Body of pancreas (tissue), 4 donors: ENCODE data around the gene SMC3. TPM values are rescaled to one million over a fixed set of nuclear protein-coding genes. Genes with fewer than 3 reads are reported as not detected.

Experiments used
- ATAC-seq: fragments of 150-250 bp; one replicate; pipeline ENCODE4 v1.9.1; 2016
- DNase-seq, 4 donors: peaks; one replicate each; pipeline ENCODE4 v3.0.0-alpha.2; 2019
- H3K27ac ChIP-seq, 4 donors: fragments of 200-600 bp; sonication (generic); 1 replicate in 3 of 4; 2 replicates in 1 of 4; pipeline versions ENCODE4 v1.5.1 to v1.6.1; 2016 to 2019; ENCODE audit warnings: mild to moderate bottlenecking in 1 of 4, mixed read lengths in 1 of 4, moderate library complexity in 1 of 4
- H3K27me3 ChIP-seq, 2 donors: fragments of 200-600 bp; sonication (generic); one replicate each; pipeline ENCODE4 v1.6.0; 2016; ENCODE audit warnings: mild to moderate bottlenecking in 1 of 2
- H3K36me3 ChIP-seq, 2 donors: fragments of 200-600 bp; sonication (generic); replicated peaks in 1 of 2; 2 replicates each; pipeline ENCODE4 v1.5.1; 2016; ENCODE audit warnings: low read depth in 2 of 2; ENCODE audit not compliant: insufficient read depth in 1 of 2
- H3K4me1 ChIP-seq: fragments of 200-600 bp; sonication (generic); one replicate; pipeline ENCODE4 v1.6.0; 2016
- H3K4me3 ChIP-seq, 2 donors: fragments of 200-600 bp; sonication (generic); 1 replicate in 1 of 2; 2 replicates in 1 of 2; pipeline ENCODE4 v1.5.1; 2016 to 2019
- H3K9me3 ChIP-seq, 3 donors: fragments of 200-600 bp; sonication (generic); 1 replicate in 2 of 3; 2 replicates in 1 of 3; pipeline ENCODE4 v1.5.1; 2016
- CTCF ChIP-seq, 7 experiments: fragments of 450-650 bp in 4 of 7; fragments of 200-600 bp in 3 of 7; sonication (generic) in 3 of 7; IDR thresholded peaks; one replicate each; pipeline ENCODE4 v1.5.1; 2016 to 2019; ENCODE audit warnings: antibody characterized with exemption in 7 of 7
- POLR2A ChIP-seq, 3 donors: fragments of 450-650 bp; IDR thresholded peaks; one replicate each; pipeline ENCODE4 v1.6.1; 2016; ENCODE audit warnings: antibody characterized with exemption in 3 of 3, mild to moderate bottlenecking in 2 of 3
- WGBS, 2 donors: methylation state at CpG; one replicate each; pipeline ENCODE4 v1.1.5; 2017; 5-methylcytosine and 5-hydroxymethylcytosine counted together
- intact Hi-C: fragments of 100-400 bp; cut with DNase I; formaldehyde crosslinking; loops from one replicate; pipeline ENCODE4 v1.15.1; 2023
- total RNA-seq, 2 donors: library from RNA; depleted of rRNA; stranded (reverse); fragments of >200 nt; gene quantifications; one replicate each; pipeline ENCODE4 v1.1.0, GENCODE V29; 2016

Gene SMC3
- total RNA-seq, 2 donors from 2014 or later: 18.4 to 22.1 TPM

GRCh38 chr10:110615057-110615747 lies 47.7 kb downstream of the SMC3 start:
- no peak for TF ChIP-seq CTCF (IDR thresholded peaks at IDR 0.05)
- TF ChIP-seq POLR2A (IDR thresholded peaks at IDR 0.05): no peak
- Histone ChIP-seq H3K27ac (no peak overlapping the region), H3K4me1 (no peaks in the 10 kb centered on the region), H3K27me3 (no peaks in the 10 kb centered on the region), H3K9me3 (no peaks in the 10 kb centered on the region), H3K4me3 (no peak overlapping the region), H3K36me3 (no peaks in the 10 kb centered on the region)
- intact Hi-C loops: no loop called here
- ATAC-seq: no peak
- 41 to 42% methylated on average over 2 of the region's 2 CpGs for WGBS, 2 donors
- no peak for DNase-seq

- Histone ChIP-seq H3K4me1 (no peaks in the 10 kb centered on the region), H3K9me3 (no peaks in the 10 kb centered on the region), H3K36me3 (no peaks in the 10 kb centered on the region), H3K27ac (no peak overlapping the region), H3K4me3 (no peak overlapping the region), H3K27me3 (no peaks in the 10 kb centered on the region)
- DNase-seq: no peak
- TF ChIP-seq CTCF (IDR thresholded peaks at IDR 0.05): no peak
- TF ChIP-seq POLR2A (IDR thresholded peaks at IDR 0.05): no peak
- intact Hi-C loops: no loop called here
- ATAC-seq: no peak
- WGBS, 2 donors: 96 to 98% methylated on average over 5 of the region's 5 CpGs
Observed at GRCh38 chr10:110616493-110617033, 49.1 kb downstream of the SMC3 start.

GRCh38 chr10:110617425-110618229 lies 50.1 kb downstream of the SMC3 start:
- no peaks in the 10 kb centered on the region for H3K27me3 ChIP-seq
- no peaks in the 10 kb centered on the region for H3K4me1 ChIP-seq
- ATAC-seq: no peak
- H3K27ac ChIP-seq: no peak overlapping the region
- no peak overlapping the region for H3K4me3 ChIP-seq
- 90 to 94% methylated on average over 6 to 7 of the region's 7 CpGs for WGBS, 2 donors
- no peaks in the 10 kb centered on the region for H3K9me3 ChIP-seq
- DNase-seq: no peak
- intact Hi-C loops: no loop called here
- TF ChIP-seq CTCF (IDR thresholded peaks at IDR 0.05) (no peak), POLR2A (IDR thresholded peaks at IDR 0.05) (no peak)
- H3K36me3 ChIP-seq: no peaks in the 10 kb centered on the region

GRCh38 chr10:110618230-110618610 lies 50.7 kb downstream of the SMC3 start:
- 60 to 67% methylated on average over 5 of the region's 5 CpGs for whole genome bisulfite sequencing, 2 donors
- Histone ChIP-seq H3K9me3 (no peaks in the 10 kb centered on the region), H3K36me3 (no peaks in the 10 kb centered on the region), H3K27me3 (no peaks in the 10 kb centered on the region), H3K4me3 (no peak overlapping the region), H3K27ac (no peak overlapping the region), H3K4me1 (no peaks in the 10 kb centered on the region)
- intact Hi-C loops: no loop called here
- ATAC-seq (no peak), DNase-seq (no peak)
- no peak for TF ChIP-seq POLR2A (IDR thresholded peaks at IDR 0.05)
- TF ChIP-seq CTCF (IDR thresholded peaks at IDR 0.05): no peak
